OCI-LY3 (cell line): ENCODE data around the gene PSMD12.

ENCODE experiments used
- H2AFZ ChIP-seq: fragments of 200-600, 300-600 bp; shearing (Covaris generic); 2 replicates; pipeline ENCODE4 v1.6.0; 2014; ENCODE audit warnings: antibody characterized with exemption, low read depth, low read length
- H3K27ac ChIP-seq: fragments of 200-600, 300-600 bp; sonication (generic); 2 replicates; pipeline ENCODE4 v1.5.1; 2014; ENCODE audit warnings: mild to moderate bottlenecking, low read length, moderate library complexity, mixed read lengths
- H3K27me3 ChIP-seq: fragments of 200-600, 300-600 bp; sonication (generic); 2 replicates; pipeline ENCODE4 v1.6.1; 2014; ENCODE audit warnings: low read depth, low read length, mixed read lengths
- H3K36me3 ChIP-seq: fragments of 200-600, 300-600 bp; sonication (generic); replicated peaks from 2 replicates; pipeline ENCODE3; 2014; ENCODE audit warnings: low read depth, low read length, mixed read lengths
- H3K4me1 ChIP-seq: fragments of 300-600, 200-600 bp; sonication (generic); 2 replicates; pipeline ENCODE4 v1.6.1; 2014; ENCODE audit warnings: low read length, mixed read lengths
- H3K4me2 ChIP-seq: fragments of 200-600, 300-600 bp; sonication (generic); 2 replicates; pipeline ENCODE4 v1.6.1; 2014; ENCODE audit warnings: low read length, mixed read lengths
- H3K4me3 ChIP-seq: fragments of 300-600, 200-600 bp; sonication (generic); 2 replicates; pipeline ENCODE4 v1.5.1; 2014; ENCODE audit warnings: antibody characterized with exemption, mild to moderate bottlenecking, low read length, moderate library complexity
- H3K79me2 ChIP-seq: fragments of 300-600, 200-600 bp; shearing (Covaris generic); 2 replicates; pipeline ENCODE4 v1.6.1; 2014; ENCODE audit warnings: mild to moderate bottlenecking, low read length, mixed read lengths
- H3K9ac ChIP-seq: fragments of 300-600, 200-600 bp; shearing (Covaris generic); 2 replicates; pipeline ENCODE4 v1.6.0; 2014; ENCODE audit warnings: mild to moderate bottlenecking, low read length, moderate library complexity
- H3K9me3 ChIP-seq: fragments of 200-600, 300-600 bp; shearing (Covaris generic); 2 replicates; pipeline ENCODE4 v1.6.1; 2014; ENCODE audit warnings: low read length, mixed read lengths; ENCODE audit not compliant: insufficient read depth
- H4K20me1 ChIP-seq: fragments of 200-600, 300-600 bp; sonication (generic); 2 replicates; pipeline ENCODE4 v1.6.1; 2016; ENCODE audit warnings: low read length, mixed read lengths; ENCODE audit not compliant: insufficient read depth
- CTCF ChIP-seq: fragments of 200-600, 300-600 bp; sonication (generic); IDR thresholded peaks from 2 replicates; pipeline ENCODE4 v1.5.1; 2014; ENCODE audit warnings: antibody characterized with exemption, low read length, low read depth
- EZH2phosphoT487 ChIP-seq: fragments of 200-600 bp; shearing (Covaris generic); IDR thresholded peaks from 2 replicates; pipeline ENCODE4 v1.6.1; 2018; ENCODE audit warnings: antibody characterized with exemption, mixed run types, low read depth

The PSMD12 gene

GRCh38 chr17:67375054-67375427 is 8.7 kb upstream of the PSMD12 start:
- H3K4me1 ChIP-seq: peaks cover 26% of the 10 kb centered on the region
- H3K9me3 ChIP-seq: no peaks in the 10 kb centered on the region
- H3K27me3 ChIP-seq: no peaks in the 10 kb centered on the region
- peak overlapping the region; percentile 73 for H3K4me3 ChIP-seq
- TF ChIP-seq EZH2phosphoT487 (no peak), CTCF (no peak)
- H3K36me3 ChIP-seq: no peaks in the 10 kb centered on the region
- peak overlapping the region; percentile 94 for H2AFZ ChIP-seq
- peak overlapping the region; percentile 91 for H3K4me2 ChIP-seq
- no peaks in the 10 kb centered on the region for H4K20me1 ChIP-seq
- no peak overlapping the region for H3K27ac ChIP-seq
- peak overlapping the region; percentile 35; the same call in 1 of the 2 replicates for H3K9ac ChIP-seq
- peaks cover 25% of the 10 kb centered on the region for H3K79me2 ChIP-seq

- no peak overlapping the region for H3K27ac ChIP-seq
- H3K27me3 ChIP-seq: no peaks in the 10 kb centered on the region
- H3K9ac ChIP-seq: peak overlapping the region; percentile 35; the same call in 1 of the 2 replicates
- H3K4me2 ChIP-seq: peak overlapping the region; percentile 91
- peak overlapping the region; percentile 94 for H2AFZ ChIP-seq
- no peaks in the 10 kb centered on the region for H4K20me1 ChIP-seq
- no peaks in the 10 kb centered on the region for H3K9me3 ChIP-seq
- TF ChIP-seq EZH2phosphoT487: no peak
- peak; percentile 90 for TF ChIP-seq CTCF
- peaks cover 22% of the 10 kb centered on the region for H3K4me1 ChIP-seq
- H3K4me3 ChIP-seq: peak overlapping the region; percentile 73
- peaks cover 21% of the 10 kb centered on the region for H3K79me2 ChIP-seq
- no peaks in the 10 kb centered on the region for H3K36me3 ChIP-seq
Measured at GRCh38 chr17:67374329-67375053, 8.1 kb upstream of the PSMD12 start.

- Histone ChIP-seq H3K4me1 (peaks cover 16% of the 10 kb centered on the region), H3K36me3 (no peaks in the 10 kb centered on the region), H3K4me3 (no peak overlapping the region), H3K79me2 (peaks cover 5% of the 10 kb centered on the region; the same call in 1 of the 2 replicates), H3K9me3 (no peaks in the 10 kb centered on the region), H4K20me1 (no peaks in the 10 kb centered on the region), H3K27ac (no peak overlapping the region), H3K4me2 (no peak overlapping the region), H3K9ac (no peak overlapping the region), H2AFZ (no peak overlapping the region), H3K27me3 (no peaks in the 10 kb centered on the region)
- TF ChIP-seq EZH2phosphoT487 (no peak), CTCF (no peak)
Measured at GRCh38 chr17:67372751-67373150, 6.4 kb upstream of the PSMD12 start.

GRCh38 chr17:67369676-67370075 is 3.3 kb upstream of the PSMD12 start:
- no peak overlapping the region for H2AFZ ChIP-seq
- TF ChIP-seq CTCF: no peak
- TF ChIP-seq EZH2phosphoT487: no peak
- no peak overlapping the region for H3K27ac ChIP-seq

More at GRCh38 chr17:67369676-67370075, 3.3 kb upstream of the PSMD12 start:
- Histone ChIP-seq H3K4me3 (no peak overlapping the region), H3K36me3 (no peaks in the 10 kb centered on the region), H3K4me2 (no peak overlapping the region), H3K79me2 (peaks cover 19% of the 10 kb centered on the region), H3K9ac (no peak overlapping the region), H3K9me3 (no peaks in the 10 kb centered on the region), H3K4me1 (peaks cover 8% of the 10 kb centered on the region), H4K20me1 (peaks cover 6% of the 10 kb centered on the region), H3K27me3 (no peaks in the 10 kb centered on the region)
